Activated T-cell treated with anti-CD3 and anti-CD28 coated beads for 1 hour (primary cell): ENCODE measurements around the gene CLSTN2.

Source experiments
- DNase-seq: peaks from one replicate; pipeline ENCODE4 v3.0.0-alpha.2; 2020; ENCODE audit warnings: low read depth

CLSTN2 gene

GRCh38 chr3:139944256-139944910 is 9.4 kb downstream of the CLSTN2 start:
- no peak for DNase-seq

- DNase-seq: no peak
Measured at GRCh38 chr3:139945386-139945785, 10.4 kb downstream of the CLSTN2 start.

DNA sequence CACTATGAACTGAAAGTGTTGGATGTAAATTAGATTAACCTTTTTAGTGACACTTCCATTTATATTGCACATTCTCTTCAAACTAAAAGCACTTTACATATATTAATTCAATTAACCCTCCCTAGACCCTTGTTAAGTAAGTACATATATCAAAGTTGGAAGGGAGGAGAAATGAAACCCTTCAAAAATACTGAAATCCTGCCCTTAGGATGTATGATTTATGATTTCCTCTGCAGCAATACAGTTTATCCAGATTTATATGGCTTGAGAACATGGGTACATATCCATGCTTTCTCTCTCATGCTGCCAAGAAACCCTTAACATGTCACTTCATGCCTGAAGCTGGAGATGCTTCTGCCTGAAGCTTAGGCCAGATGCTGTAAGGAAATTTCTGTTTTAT is 11.0 kb downstream of the CLSTN2 start:
- DNase-seq: no peak

DNA sequence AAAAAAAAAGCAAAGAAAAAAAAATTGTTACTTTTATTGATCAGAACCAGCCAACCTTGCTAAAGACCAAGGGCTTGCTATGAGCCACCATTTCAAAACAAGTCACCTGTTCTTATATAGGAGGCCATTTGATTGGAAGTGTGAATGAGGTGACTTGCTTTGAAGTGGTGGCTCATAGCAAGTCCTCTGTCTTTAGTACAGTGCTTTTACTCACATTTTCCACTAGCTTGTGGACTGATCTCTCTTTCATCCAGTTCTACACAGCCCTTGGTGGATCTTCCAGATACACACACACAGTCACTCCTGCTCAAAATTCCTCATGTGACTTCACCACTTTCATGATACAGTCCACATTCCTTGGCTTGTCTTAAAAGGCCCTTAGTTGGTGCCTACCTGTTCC is 13.5 kb downstream of the CLSTN2 start:
- no peak for DNase-seq

GRCh38 chr3:139948898-139949297 is 13.9 kb downstream of the CLSTN2 start:
- DNase-seq: no peak

GRCh38 chr3:139953131-139953910 is 18.3 kb downstream of the CLSTN2 start:
- DNase-seq: no peak

DNA sequence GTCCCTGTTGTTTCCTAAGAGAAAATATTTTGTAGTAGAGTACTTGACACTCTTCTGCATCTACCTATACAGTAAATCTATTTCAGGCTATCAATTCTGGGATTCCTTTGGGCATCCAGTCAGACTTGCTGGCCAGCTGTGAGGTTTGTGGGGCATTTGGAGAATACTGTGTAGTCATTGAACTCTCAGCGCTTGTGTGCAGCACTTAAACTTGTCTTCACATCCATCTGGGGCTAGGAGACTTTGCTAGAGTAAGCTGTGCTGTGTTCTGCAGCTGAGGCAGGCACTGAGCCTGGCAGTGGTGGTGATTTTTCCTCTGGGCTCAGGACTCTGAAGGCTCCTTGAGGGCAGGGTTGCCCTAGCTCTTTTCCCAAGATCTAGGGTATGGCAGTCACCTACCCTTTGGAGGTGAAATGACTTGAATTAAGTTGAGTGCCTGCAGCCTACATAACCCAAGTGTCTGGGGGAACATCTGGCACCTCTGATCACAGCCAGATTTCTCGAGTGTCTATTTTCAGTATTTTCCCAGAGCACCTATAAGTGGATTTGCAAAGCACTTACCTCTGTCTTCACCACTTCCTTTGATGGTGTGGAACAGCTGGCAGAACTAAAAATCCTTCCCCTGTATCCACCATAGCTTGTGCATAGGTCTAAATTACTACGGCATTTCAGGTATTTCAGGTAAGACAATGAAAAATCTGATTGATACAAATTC is 19.3 kb downstream of the CLSTN2 start:
- DNase-seq: no peak

DNA sequence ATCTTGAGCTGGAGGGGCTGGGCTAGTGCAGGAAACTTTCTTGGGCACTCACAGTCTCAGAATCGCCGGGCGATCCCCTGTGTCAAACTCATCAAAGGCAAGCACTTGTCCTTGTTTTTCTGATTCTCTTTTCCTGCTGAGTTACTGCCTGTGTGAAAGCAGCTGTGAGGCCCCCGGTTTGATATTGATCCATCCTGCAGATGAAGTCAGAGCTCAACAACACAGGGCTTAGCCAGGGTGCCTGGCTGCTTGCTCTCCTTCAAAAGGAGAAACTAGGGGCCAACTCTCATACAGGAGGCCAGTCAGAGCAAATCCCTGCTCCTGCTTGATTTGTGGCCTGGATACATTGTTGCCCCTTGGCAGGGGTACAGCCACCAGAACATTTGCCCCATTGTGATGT is 22.9 kb downstream of the CLSTN2 start:
- no peak for DNase-seq

DNA sequence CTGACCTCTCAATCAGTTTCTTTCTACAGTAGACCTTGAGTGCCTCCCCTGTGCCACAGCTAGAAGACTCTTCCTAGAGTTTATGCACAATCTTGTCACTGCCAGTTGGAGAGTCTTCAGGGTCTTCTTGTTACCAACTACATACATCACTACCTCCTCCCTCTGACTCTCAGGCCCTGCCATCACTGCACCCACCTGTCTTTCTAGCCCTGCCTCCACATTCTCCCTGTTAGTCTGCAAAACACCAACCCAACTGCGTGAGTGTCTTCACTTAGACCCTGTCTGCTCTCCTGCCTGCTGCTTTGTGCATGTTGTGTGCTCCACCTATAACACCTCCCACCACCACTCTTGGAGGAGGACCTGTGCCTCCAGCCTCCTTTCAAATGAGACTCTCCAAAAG is 34.4 kb downstream of the CLSTN2 start:
- DNase-seq: no peak

DNA sequence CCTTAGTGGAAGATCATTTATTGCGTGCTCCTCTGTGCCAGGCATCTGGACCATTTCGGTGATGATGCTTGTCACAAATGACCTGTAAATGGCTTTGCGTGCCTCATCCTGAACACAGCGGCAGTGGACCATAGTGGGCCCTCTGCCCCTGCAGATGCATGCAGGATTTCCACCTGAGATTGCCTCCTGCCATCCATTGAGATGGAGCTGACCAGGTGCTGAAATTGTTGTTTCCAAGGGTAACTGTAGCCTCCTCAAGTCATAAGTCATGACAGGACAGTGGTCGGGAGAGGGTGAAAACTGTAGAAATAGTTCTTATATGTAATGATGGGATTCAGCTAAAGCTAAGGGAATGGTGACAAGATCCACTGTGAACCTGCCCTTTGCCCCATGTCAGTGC is 35.5 kb downstream of the CLSTN2 start:
- DNase-seq: no peak

DNA sequence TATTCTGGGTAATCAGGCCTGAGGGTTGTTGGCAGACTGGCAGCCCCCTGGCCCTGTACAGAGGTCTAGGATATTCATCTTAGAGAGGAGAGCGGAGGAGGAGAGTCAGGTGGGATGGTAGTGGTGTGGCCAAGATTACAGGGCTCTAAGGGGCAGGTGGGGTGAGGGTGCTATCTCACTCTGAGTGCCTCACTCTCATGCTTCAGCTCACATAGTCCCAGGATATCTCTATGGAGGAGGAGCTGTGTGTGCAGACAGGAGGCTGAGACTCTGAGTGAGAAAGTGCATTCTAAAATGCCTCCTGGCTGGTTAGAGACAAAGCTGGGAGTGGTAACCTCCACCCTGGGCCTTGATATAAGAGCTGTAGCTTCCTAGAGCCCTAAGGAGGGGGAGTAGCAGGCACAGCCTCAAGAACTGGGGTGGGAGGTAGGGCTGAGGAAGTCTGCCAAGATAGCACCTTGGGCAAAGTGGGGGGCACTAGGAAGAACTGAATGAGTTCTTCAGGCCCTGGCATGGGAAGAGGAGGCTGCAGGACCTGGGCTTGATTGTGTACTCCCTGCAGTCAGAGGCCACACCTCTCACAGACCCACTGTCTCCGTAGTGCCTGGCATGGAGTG is 39.9 kb downstream of the CLSTN2 start:
- DNase-seq: no peak

DNA sequence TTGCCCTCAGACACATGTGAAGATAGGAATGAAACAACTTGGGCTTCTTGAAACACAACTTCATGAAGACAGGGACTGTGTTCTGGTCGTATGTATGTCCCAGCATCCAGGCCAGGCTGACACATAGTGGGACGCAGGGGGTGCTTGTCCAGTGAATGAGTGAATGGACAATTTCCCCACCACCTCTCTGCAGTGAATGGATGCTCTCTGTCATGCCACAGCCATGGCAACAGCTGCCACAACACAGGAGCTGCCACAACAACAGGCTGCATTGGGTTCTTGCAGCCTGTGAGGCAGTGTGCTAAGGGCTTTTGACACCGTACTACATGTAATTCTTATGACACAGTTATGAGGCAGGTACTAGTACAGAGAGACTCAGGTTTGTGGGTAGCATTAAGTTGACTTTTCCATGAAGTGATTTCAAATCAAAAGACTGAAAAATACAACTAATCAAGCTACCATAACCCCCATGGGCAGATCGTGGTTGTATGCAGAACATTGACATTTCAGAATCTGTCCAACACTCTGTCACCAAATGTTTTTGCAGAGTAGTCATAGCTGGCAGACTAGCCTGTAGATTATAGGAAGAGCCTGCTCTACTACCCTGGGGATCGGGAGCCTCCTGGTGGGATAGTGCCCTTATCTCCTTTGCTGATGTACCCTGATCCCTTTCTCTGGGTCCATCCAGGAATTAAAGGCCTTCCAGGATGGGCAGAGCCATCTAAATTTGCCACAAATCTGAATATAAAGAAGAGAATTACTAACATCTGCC is 40.8 kb downstream of the CLSTN2 start:
- no peak for DNase-seq

- no peak for DNase-seq
Measured at GRCh38 chr3:139978966-139979365, 44.0 kb downstream of the CLSTN2 start.

DNA sequence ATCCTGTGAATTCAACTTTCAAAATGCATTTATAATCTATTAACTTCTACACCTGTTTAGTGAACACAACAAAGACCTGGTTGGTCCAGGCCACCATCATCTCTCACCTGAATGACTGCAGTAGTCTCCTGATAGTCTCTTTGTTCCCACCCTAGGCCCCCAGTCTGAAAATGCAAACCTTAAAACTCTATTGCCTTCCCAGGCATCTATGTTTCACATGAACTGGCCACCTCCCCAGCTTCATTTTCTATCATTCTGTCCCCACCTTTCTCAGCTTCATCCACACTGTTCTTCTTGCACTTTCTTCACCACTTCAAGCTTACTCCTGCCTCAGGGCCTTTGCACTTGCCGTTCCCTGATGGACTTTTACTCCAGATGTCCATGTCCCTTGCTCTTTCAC is 45.0 kb downstream of the CLSTN2 start:
- no peak for DNase-seq

GRCh38 chr3:139982404-139982803 is 47.4 kb downstream of the CLSTN2 start:
- no peak for DNase-seq

DNA sequence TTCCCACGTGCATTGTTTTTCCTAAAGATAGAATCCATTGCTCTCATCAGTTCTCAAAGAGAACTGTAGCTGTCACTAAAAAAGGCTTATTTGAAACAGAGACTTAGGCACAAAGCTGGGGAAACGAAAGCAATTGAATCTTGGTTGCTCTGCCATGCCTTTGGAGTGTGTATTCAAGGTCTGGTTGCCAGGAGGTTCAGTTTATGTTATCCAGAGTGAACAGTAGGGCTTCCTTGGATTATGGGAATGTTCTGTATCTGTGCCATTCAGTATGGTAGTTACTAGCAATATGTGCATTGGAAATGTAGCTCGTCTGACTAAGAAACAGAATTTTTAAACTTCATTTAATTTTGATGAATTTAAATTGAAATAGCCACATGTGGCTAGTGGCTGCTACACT is 50.6 kb downstream of the CLSTN2 start:
- no peak for DNase-seq

DNA sequence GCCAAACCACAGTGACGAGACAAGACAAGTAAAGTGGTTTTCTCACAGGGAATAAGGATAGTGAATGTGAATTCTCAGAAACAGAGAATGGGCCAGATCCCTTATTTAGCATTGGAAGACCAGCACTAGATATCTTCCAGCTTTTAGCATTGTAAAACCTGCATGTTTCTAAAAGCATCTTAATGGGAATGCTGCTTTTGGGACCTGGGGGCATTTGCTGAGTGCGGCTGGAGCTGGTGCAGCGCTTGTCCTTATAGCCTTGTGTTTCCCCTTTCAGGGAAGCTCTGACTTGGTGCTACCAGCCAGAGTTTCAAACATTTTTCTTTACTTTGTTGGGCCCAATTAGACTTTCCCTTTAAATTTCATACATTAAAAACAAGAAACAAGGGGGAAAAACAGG is 52.9 kb downstream of the CLSTN2 start:
- no peak for DNase-seq

DNA sequence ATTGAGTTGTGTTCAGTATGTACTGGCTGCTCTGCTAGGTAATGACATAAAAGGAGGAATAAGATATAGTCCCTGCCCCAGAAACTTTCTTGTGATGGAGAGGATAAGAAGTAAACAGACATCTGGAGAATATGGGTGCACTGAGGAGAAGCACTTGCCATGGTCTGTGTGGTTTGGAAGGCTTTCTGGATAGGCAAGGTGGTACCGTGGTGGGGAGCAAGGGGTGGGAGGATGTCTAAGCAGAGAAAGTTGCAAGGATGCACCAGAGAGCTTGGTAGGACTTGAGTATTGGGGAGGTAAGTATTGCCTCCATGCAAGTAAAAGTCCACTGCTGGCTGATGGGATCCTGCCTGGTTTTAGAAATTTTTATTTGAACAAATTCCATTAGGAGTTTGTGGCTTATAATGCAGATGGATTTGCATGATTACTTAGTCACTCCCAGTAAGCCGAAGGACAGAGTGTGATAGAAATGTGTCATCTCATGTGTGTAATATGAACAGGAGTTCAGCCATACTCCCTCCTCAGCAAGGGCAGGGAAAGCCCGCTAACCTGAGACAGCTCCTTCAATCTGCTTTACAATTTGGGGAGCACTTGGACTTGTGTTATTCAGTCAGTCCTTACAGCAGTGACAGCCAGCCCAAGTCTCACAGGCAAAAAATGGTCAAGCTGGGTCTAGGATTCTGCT is 53.6 kb downstream of the CLSTN2 start:
- no peak for DNase-seq

- DNase-seq: no peak
Measured at GRCh38 chr3:139994891-139995290, 59.9 kb downstream of the CLSTN2 start.

DNA sequence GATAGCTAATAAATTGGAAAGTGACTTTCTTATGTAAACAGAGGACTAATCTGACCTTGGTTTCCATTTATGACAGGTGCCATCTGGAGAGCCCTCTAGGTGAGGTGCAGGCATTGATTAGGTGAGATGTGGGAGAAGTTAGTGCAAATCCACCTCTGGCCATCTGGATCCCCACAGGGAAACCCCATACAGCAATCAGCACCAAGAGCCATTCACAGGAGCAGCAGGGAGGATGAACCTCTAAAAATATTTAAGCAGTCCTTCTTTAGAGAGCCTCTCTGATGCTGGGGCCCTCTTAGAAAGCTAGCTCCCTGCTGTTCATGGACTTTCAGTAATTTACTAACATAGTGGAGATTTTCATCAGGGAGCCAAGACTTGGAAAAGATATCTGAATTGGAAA is 69.3 kb downstream of the CLSTN2 start:
- no peak for DNase-seq

GRCh38 chr3:140006331-140006730 is 71.3 kb downstream of the CLSTN2 start:
- no peak for DNase-seq
